HepG2 (cell line): ENCODE results near the gene GJA9. TPM values are rescaled to one million over a fixed set of nuclear protein-coding genes. Genes with fewer than 3 reads are reported as not detected.

Experiments
- ARNTL ChIP-seq: sonication (generic); formaldehyde crosslinking; IDR thresholded peaks from 2 replicates; pipeline ENCODE4 v1.4.0; 2020; ENCODE audit warnings: mild to moderate bottlenecking, missing genetic modification reagents
- ATF1 ChIP-seq: IDR thresholded peaks from 2 replicates; pipeline ENCODE4 v1.6.1; 2016; ENCODE audit warnings: mild to moderate bottlenecking, control low read depth
- CHCHD3 ChIP-seq: sonication (generic); formaldehyde crosslinking; IDR thresholded peaks from 2 replicates; pipeline ENCODE4 v1.8.0; 2022; ENCODE audit warnings: mild to moderate bottlenecking, missing genetic modification reagents, moderate library complexity
- FOXC1 ChIP-seq: sonication (generic); formaldehyde crosslinking; IDR thresholded peaks from 2 replicates; pipeline ENCODE4 v1.8.0; 2022; ENCODE audit warnings: mild to moderate bottlenecking, missing genetic modification reagents, borderline replicate concordance
- JUNB ChIP-seq: sonication (generic); formaldehyde crosslinking; IDR thresholded peaks from 2 replicates; pipeline ENCODE4 v1.8.0; 2022; ENCODE audit warnings: missing genetic modification reagents, mild to moderate bottlenecking, borderline replicate concordance
- KDM3A ChIP-seq: IDR thresholded peaks from 2 replicates; pipeline ENCODE4 v1.6.1; 2018; ENCODE audit warnings: low read depth, missing compliant biosample characterization
- NFYB ChIP-seq: sonication (generic); formaldehyde crosslinking; IDR thresholded peaks from 2 replicates; pipeline ENCODE4 v1.4.0; 2020; ENCODE audit warnings: missing genetic modification reagents
- SIX4 ChIP-seq: sonication (generic); formaldehyde crosslinking; IDR thresholded peaks from 2 replicates; pipeline ENCODE4 v1.4.0; 2020; ENCODE audit warnings: missing genetic modification reagents
- SMARCE1 ChIP-seq: fragments of 450-650 bp; IDR thresholded peaks from 2 replicates; pipeline ENCODE4 v1.6.1; 2017; ENCODE audit warnings: borderline replicate concordance
- SP4 ChIP-seq: sonication (generic); formaldehyde crosslinking; IDR thresholded peaks from 2 replicates; pipeline ENCODE4 v1.8.1; 2023; ENCODE audit warnings: mild to moderate bottlenecking, missing genetic modification reagents
- SP5 ChIP-seq: IDR thresholded peaks from 2 replicates; pipeline ENCODE4 v1.6.1; 2016; ENCODE audit warnings: low read depth, borderline replicate concordance
- THAP8 ChIP-seq: sonication (generic); formaldehyde crosslinking; IDR thresholded peaks from 2 replicates; pipeline ENCODE4 v1.5.1; 2020; ENCODE audit warnings: missing genetic modification reagents, mild to moderate bottlenecking, borderline replicate concordance
- ZNF10 ChIP-seq: sonication (generic); formaldehyde crosslinking; IDR thresholded peaks from 2 replicates; pipeline ENCODE4 v1.4.0; 2020; ENCODE audit warnings: mild to moderate bottlenecking, low read depth, missing genetic modification reagents, borderline replicate concordance
- ZNF264 ChIP-seq: sonication (generic); formaldehyde crosslinking; IDR thresholded peaks from 2 replicates; pipeline ENCODE4 v1.4.0; 2020; ENCODE audit warnings: missing genetic modification reagents
- ZNF326 ChIP-seq: sonication (generic); formaldehyde crosslinking; IDR thresholded peaks from 2 replicates; pipeline ENCODE4 v1.4.0; 2020; ENCODE audit warnings: missing genetic modification reagents, borderline replicate concordance
- ZNF430 ChIP-seq: sonication (generic); formaldehyde crosslinking; IDR thresholded peaks from 2 replicates; pipeline ENCODE4 v1.9.0; 2021; ENCODE audit warnings: mild to moderate bottlenecking, missing genetic modification reagents
- ZNF543 ChIP-seq: sonication (generic); formaldehyde crosslinking; IDR thresholded peaks from 2 replicates; pipeline ENCODE4 v1.4.0; 2020; ENCODE audit warnings: mild to moderate bottlenecking, missing genetic modification reagents
- ZNF576 ChIP-seq: sonication (generic); formaldehyde crosslinking; IDR thresholded peaks from 2 replicates; pipeline ENCODE4 v1.4.0; 2020; ENCODE audit warnings: mild to moderate bottlenecking, missing genetic modification reagents
- polyA plus RNA-seq, 8 experiments: library from polyadenylated mRNA; depleted of rRNA in 3 of 8; stranded (reverse) in 7 of 8; unstranded in 1 of 8; fragments of >200 nt; fragmentation: Illumina TruSeq in 4 of 8; extraction: Trizol in 4 of 8; gene quantifications; 2 replicates each; pipeline versions ENCODE4 v1.2.1 to v1.2.3, GENCODE V29; 2011 to 2016; ENCODE audit warnings: low read depth in 4 of 8, missing spikeins in 1 of 8, mixed read lengths in 1 of 8; ENCODE audit not compliant: insufficient read depth in 1 of 8
- total RNA-seq, 5 experiments: library from RNA; depleted of rRNA; stranded (reverse); fragments of >200 nt; fragmentation: Illumina TruSeq; extraction: Trizol; gene quantifications; 2 replicates each; pipeline ENCODE4 v1.2.3, GENCODE V29; 2016; ENCODE audit warnings: low read depth in 1 of 5
- TF ChIP-seq, protein P1 (sequence below): sonication (generic); formaldehyde crosslinking; IDR thresholded peaks from 2 replicates; pipeline ENCODE4 v1.5.0; 2020; ENCODE audit warnings: missing genetic modification reagents
- TF ChIP-seq, protein P2 (sequence below): sonication (generic); formaldehyde crosslinking; IDR thresholded peaks from 2 replicates; pipeline ENCODE4 v1.4.0; 2020; ENCODE audit warnings: missing genetic modification reagents
- TF ChIP-seq, protein P3 (sequence below): sonication (generic); formaldehyde crosslinking; IDR thresholded peaks from 2 replicates; pipeline ENCODE4 v1.4.0; 2020; ENCODE audit warnings: missing genetic modification reagents, mild to moderate bottlenecking, borderline replicate concordance

The GJA9 gene
- total and polyA plus RNA-seq, 2 of the 13 experiments (the other 11 are each of a cell fraction or from before 2014, with no cell fraction given), result 0.08 to 0.13 TPM

GRCh38 chr1:38859561-38860453 lies 21.6 kb downstream of the GJA9 start, which contains the start of gene RRAGC (continued):
- TF ChIP-seq FOXC1 (CRISPR knock-in tag) (peak; percentile 68; the same call in 1 of the 2 replicates), SIX4 (no peak), CHCHD3 (CRISPR knock-in tag) (no peak), ZNF576 (CRISPR knock-in tag) (no peak), ZNF264 (no peak), JUNB (no peak), SP4 (CRISPR knock-in tag) (no peak; the same call in 1 of the 2 replicates), ARNTL (CRISPR knock-in tag) (peak; percentile 99), THAP8 (CRISPR knock-in tag) (no peak), ZNF326 (CRISPR knock-in tag) (no peak), SP5 (CRISPR knock-in tag) (no peak), ZNF543 (CRISPR knock-in tag) (no peak), SMARCE1 (no peak), ZNF10 (CRISPR knock-in tag) (no peak), ZNF430 (CRISPR knock-in tag) (peak; percentile 11; the same call in 1 of the 2 replicates), ATF1 (CRISPR knock-in tag) (no peak), KDM3A (CRISPR knock-in tag) (0 out of 2 replicates have a peak, but pooled peaks have one; percentile 51), NFYB (CRISPR knock-in tag) (peak; percentile 85)
- TF ChIP-seq, protein P1, sequence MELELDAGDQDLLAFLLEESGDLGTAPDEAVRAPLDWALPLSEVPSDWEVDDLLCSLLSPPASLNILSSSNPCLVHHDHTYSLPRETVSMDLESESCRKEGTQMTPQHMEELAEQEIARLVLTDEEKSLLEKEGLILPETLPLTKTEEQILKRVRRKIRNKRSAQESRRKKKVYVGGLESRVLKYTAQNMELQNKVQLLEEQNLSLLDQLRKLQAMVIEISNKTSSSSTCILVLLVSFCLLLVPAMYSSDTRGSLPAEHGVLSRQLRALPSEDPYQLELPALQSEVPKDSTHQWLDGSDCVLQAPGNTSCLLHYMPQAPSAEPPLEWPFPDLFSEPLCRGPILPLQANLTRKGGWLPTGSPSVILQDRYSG (CRISPR knock-in tag), result no peak
- TF ChIP-seq, protein P2, sequence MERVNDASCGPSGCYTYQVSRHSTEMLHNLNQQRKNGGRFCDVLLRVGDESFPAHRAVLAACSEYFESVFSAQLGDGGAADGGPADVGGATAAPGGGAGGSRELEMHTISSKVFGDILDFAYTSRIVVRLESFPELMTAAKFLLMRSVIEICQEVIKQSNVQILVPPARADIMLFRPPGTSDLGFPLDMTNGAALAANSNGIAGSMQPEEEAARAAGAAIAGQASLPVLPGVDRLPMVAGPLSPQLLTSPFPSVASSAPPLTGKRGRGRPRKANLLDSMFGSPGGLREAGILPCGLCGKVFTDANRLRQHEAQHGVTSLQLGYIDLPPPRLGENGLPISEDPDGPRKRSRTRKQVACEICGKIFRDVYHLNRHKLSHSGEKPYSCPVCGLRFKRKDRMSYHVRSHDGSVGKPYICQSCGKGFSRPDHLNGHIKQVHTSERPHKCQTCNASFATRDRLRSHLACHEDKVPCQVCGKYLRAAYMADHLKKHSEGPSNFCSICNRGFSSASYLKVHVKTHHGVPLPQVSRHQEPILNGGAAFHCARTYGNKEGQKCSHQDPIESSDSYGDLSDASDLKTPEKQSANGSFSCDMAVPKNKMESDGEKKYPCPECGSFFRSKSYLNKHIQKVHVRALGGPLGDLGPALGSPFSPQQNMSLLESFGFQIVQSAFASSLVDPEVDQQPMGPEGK (CRISPR knock-in tag), result peak; percentile 88
- TF ChIP-seq, protein P3, sequence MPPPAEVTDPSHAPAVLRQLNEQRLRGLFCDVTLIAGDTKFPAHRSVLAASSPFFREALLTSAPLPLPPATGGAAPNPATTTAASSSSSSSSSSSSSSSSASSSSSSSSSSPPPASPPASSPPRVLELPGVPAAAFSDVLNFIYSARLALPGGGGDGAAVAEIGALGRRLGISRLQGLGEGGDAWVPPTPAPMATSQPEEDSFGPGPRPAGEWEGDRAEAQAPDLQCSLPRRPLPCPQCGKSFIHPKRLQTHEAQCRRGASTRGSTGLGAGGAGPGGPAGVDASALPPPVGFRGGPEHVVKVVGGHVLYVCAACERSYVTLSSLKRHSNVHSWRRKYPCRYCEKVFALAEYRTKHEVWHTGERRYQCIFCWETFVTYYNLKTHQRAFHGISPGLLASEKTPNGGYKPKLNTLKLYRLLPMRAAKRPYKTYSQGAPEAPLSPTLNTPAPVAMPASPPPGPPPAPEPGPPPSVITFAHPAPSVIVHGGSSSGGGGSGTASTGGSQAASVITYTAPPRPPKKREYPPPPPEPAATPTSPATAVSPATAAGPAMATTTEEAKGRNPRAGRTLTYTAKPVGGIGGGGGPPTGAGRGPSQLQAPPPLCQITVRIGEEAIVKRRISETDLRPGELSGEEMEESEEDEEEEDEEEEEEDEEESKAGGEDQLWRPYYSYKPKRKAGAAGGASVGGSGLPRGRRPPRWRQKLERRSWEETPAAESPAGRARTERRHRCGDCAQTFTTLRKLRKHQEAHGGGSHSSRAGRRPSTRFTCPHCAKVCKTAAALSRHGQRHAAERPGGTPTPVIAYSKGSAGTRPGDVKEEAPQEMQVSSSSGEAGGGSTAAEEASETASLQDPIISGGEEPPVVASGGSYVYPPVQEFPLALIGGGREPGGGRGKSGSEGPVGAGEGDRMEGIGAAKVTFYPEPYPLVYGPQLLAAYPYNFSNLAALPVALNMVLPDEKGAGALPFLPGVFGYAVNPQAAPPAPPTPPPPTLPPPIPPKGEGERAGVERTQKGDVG (CRISPR knock-in tag), result no peak
